GM13976 (cell line): Measurements from ENCODE around the gene MISP3.

Experiments used
- DNase-seq: peaks from one replicate; pipeline ENCODE4 v3.0.0; 2012; ENCODE audit warnings: low spot score
- in situ Hi-C: fragments of 300-500 bp; cut with MboI; formaldehyde crosslinking; loops from one replicate; pipeline ENCODE4 v1.12.0; 2022; ENCODE audit warnings: low sequenced_read_pairs, mixed read lengths, inconsistent platforms; ENCODE audit not compliant: unreplicated experiment
- TF ChIP-seq, protein P1 (sequence below): IDR thresholded peaks from 2 replicates; pipeline ENCODE4 v1.5.1; 2012; ENCODE audit warnings: borderline replicate concordance, mild to moderate bottlenecking; ENCODE audit not compliant: insufficient read depth; ENCODE audit errors: extremely low read depth, missing control alignments, control extremely low read depth

Gene MISP3

GRCh38 chr19:14089412-14089661 is 16.8 kb downstream of the MISP3 start:
- no peak for DNase-seq
- TF ChIP-seq, protein P1, sequence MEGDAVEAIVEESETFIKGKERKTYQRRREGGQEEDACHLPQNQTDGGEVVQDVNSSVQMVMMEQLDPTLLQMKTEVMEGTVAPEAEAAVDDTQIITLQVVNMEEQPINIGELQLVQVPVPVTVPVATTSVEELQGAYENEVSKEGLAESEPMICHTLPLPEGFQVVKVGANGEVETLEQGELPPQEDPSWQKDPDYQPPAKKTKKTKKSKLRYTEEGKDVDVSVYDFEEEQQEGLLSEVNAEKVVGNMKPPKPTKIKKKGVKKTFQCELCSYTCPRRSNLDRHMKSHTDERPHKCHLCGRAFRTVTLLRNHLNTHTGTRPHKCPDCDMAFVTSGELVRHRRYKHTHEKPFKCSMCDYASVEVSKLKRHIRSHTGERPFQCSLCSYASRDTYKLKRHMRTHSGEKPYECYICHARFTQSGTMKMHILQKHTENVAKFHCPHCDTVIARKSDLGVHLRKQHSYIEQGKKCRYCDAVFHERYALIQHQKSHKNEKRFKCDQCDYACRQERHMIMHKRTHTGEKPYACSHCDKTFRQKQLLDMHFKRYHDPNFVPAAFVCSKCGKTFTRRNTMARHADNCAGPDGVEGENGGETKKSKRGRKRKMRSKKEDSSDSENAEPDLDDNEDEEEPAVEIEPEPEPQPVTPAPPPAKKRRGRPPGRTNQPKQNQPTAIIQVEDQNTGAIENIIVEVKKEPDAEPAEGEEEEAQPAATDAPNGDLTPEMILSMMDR = no peak
- in situ Hi-C loops = no loop called here

DNA sequence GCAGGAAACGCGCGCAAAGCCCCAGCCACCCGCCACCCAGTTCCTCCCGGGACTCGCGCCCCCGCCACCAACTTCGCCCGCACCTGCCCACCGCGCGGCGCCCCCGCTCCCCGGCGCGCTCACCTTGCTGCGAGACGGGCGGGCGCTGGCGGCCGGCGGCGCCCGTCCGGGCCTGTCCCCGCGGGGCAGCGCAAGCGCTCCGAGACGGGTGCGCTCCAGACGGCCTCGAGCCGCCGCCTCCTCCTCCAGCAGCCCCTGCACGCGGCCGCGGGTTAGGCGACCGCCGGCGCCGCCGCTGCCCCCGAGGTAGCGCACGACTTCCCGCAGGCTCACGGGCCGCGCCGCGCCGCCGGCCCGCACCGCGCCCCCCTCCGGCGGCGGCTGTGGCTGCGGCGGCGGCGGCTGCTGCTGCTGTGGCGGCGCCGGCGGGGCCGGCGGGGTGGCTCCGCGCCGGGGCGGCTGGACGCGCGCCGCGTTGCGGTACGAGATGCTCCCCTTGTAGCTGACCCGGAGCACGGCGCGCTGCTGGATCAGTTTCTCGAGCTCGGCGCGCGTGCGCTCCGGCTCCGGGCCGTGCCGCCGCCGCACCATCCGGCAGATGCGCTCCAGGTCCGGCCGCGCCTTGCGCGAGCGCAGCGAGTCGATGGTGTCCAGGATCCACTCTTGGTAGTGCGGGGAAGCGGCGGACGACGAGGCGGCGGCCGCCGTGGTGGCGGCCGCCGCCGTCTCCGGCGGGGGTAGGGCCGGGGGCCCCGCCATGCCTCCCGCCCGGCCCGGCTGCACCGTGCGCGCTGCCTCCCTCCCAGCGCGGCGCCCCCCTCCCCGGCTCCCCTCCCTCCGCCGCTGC is 17.3 kb downstream of the MISP3 start:
- TF ChIP-seq, protein P1 = peak; percentile 21
- in situ Hi-C loops = no loop called here
- no peak for DNase-seq

- TF ChIP-seq, protein P1 = no peak
- in situ Hi-C loops = no loop called here
- peak; percentile 91 for DNase-seq
Observed at GRCh38 chr19:14090509-14091080, 18.0 kb downstream of the MISP3 start, which contains the start of gene SAMD1. Gene SAMD1 (minus strand): TSS chr19:14090751.

GRCh38 chr19:14091081-14091812 is 18.7 kb downstream of the MISP3 start:
- TF ChIP-seq, protein P1 = peak; percentile 22
- in situ Hi-C loops = no loop called here
- peak; percentile 94 for DNase-seq

DNA sequence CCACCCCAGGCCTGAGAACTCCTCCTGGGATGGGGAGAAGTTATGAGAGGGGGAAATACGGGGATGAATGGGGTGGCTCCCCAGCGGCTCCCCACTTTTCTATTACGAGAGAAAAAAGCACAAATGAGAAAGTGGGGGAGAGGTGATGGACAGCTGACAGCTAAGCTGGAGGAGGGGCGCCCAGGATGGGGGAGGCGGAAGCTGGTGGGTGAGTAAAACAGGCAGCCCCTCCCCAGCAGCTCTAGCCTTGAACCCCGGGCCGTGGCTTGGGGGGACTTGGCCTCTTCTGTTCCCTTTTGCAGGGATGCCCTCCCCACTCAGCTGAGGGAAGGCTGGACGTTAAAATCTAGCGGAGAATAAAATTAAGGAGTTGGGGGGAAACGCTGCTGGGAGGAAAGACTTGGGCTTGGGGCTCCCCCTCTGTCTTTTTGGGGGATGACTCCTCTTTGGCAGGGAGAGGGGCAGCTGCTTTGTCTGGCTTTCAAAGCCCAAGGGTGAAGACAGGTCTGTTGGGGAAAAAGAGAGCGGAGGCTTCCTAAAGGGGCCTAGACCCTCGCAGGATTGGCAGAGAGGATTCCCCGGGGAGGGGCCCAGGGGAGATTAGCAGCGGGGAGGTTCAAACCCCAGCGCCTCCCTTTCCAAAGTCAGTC is 19.4 kb downstream of the MISP3 start:
- in situ Hi-C loops = no loop called here
- TF ChIP-seq, protein P1 = no peak
- DNase-seq = peak; percentile 79

DNA sequence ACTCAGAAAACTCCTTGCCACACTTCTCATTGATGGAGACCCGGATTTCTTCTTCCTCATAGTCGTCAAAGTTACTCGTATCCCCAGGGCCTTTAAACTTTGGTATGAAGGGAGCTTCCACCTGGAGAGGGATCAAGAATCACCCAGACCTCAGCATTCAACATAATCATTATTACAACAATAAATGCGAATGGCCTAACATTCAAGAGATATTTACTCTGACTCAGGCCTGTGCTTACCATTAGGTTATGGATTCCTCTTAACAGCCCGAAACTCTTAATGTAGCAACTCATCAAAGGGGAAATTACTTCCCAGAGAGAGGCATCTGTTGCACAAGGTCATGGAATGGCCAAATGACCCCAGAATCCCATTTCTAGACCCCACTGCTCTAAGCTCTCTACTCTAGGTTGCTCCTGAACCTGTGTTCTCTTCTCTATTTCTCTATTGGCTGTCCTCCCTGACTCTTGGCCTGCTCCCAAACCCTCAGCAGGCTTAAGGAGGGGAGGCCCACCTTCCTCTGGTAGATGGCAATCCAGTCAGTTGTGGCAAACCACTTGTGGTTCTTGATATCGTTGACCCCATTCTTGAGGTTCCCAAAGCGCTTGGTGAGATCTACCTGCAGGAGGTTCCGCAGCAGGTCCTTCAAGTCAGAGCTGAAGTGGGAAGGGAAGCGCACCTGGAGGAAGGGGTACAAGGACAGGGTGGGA is 20.7 kb downstream of the MISP3 start:
- TF ChIP-seq, protein P1 = no peak
- in situ Hi-C loops = no loop called here
- DNase-seq = no peak
